HCT116 (cell line): Measurements from ENCODE around the gene SIRT3.

Source experiments
- CTCF ChIP-seq, 3 experiments: fragments of 200-600 bp in 1 of 3; sonication (generic) in 1 of 3; IDR thresholded peaks in 2 of 3; conservative IDR thresholded peaks in 1 of 3; 2 replicates each; pipeline ENCODE4 v1.5.1; 2012 to 2017; ENCODE audit warnings: low read depth in 2 of 3, low read length in 2 of 3, antibody characterized with exemption in 1 of 3, borderline replicate concordance in 1 of 3, control low read depth in 1 of 3, mild to moderate bottlenecking in 1 of 3, mixed read lengths in 1 of 3, mixed run types in 1 of 3, moderate library complexity in 1 of 3; ENCODE audit not compliant: insufficient read depth in 1 of 3
- ELF1 ChIP-seq: IDR thresholded peaks from 2 replicates; pipeline ENCODE4 v1.6.1; 2012; ENCODE audit warnings: low read depth, borderline replicate concordance
- EZH2 ChIP-seq: fragments of 200-600 bp; sonication (generic); IDR thresholded peaks from 2 replicates; pipeline ENCODE4 v1.6.1; 2017; ENCODE audit warnings: antibody characterized with exemption, mixed run types
- POLR2A ChIP-seq: IDR thresholded peaks from 2 replicates; pipeline ENCODE4 v1.7.0; 2011; ENCODE audit warnings: borderline replicate concordance; ENCODE audit not compliant: insufficient read depth, insufficient read length; ENCODE audit errors: extremely low read depth
- REST ChIP-seq: IDR thresholded peaks from 2 replicates; pipeline ENCODE4 v1.6.1; 2012; ENCODE audit warnings: low read depth
- TCF7L2 ChIP-seq: IDR thresholded peaks from 2 replicates; pipeline ENCODE4 v1.7.0; 2011; ENCODE audit warnings: borderline replicate concordance, inconsistent platforms; ENCODE audit not compliant: insufficient read depth, insufficient read length; ENCODE audit errors: extremely low read depth
- YY1 ChIP-seq: IDR thresholded peaks from 2 replicates; pipeline ENCODE4 v1.6.1; 2011; ENCODE audit warnings: low read length, low read depth, moderate library complexity, mild to moderate bottlenecking; ENCODE audit not compliant: insufficient replicate concordance; ENCODE audit errors: extremely low read depth
- ZBTB33 ChIP-seq: IDR thresholded peaks from 2 replicates; pipeline ENCODE4 v1.6.1; 2011; ENCODE audit warnings: mild to moderate bottlenecking, low read length, moderate library complexity; ENCODE audit not compliant: insufficient replicate concordance; ENCODE audit errors: extremely low read depth

- no peak for TF ChIP-seq ZBTB33
- no peak for TF ChIP-seq CTCF (IDR thresholded peaks at IDR 0.05 in 2 of 3, conservative IDR thresholded peaks at IDR 0.05 in 1 of 3; ENCODE audit: borderline replicate concordance in 1 of 3, insufficient read depth in 1 of 3, low read depth in 2 of 3, low read length in 2 of 3)
- TF ChIP-seq POLR2A: no peak
- no peak for TF ChIP-seq YY1
- TF ChIP-seq TCF7L2: no peak
- no peak for TF ChIP-seq REST
- TF ChIP-seq ELF1: no peak
- no peak for TF ChIP-seq EZH2
Measured at GRCh38 chr11:210122-210802, 25.9 kb downstream of the SIRT3 start.
